Stomach (tissue), 4 donors: ENCODE results near the gene B4GALT5.
"Not testable (repeated sequence)": the region's sequence is repeated elsewhere in the genome, so short reads cannot be mapped to it uniquely, and the experiment has no call there.

ENCODE experiments used
- EP300 ChIP-seq: sonication (generic); formaldehyde crosslinking; IDR thresholded peaks from one replicate; pipeline ENCODE4 v1.6.1; 2017; ENCODE audit warnings: antibody characterized with exemption
- POLR2AphosphoS5 ChIP-seq, 3 donors: sonication (generic); formaldehyde crosslinking; IDR thresholded peaks; one replicate each; pipeline ENCODE4 v1.6.1; 2016; ENCODE audit warnings: antibody characterized with exemption in 3 of 3
- TF ChIP-seq, protein P1 (sequence below), 7 experiments: fragments of 450-650 bp in 4 of 7; fragments of 200-600 bp in 3 of 7; sonication (generic) in 3 of 7; IDR thresholded peaks; one replicate each; pipeline ENCODE4 v1.5.1; 2016 to 2019; ENCODE audit warnings: antibody characterized with exemption in 7 of 7, control low read depth in 2 of 7, mild to moderate bottlenecking in 1 of 7

DNA sequence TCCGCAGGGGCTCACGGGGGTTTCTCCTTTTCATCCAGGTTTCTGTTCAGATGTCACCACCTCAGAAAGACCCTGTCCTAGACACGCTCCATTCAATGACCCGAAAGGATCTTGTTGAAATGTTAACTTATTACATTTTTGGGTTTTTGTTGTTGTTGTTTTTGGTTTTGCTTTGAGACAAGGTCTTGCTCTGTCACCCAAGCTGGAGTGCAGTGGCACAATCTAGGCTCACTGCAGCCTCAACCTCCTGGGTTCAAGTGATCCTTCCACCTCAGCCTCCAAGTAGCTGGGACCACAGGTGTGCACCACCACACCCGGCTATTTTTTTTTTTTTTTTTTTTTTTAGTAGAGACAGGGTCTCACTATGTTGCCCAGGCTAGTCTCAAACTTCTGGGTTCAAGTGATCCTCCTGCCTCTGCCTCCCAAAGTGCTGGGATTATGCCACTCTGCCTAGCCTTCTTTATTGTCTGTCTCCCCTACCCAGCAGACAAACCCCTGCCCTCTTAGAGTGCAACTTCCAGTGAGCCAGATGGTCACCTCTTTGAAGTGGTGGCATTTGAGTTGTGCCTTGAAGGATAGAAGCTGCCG is 102.0 kb downstream of the B4GALT5 start:
- TF ChIP-seq, protein P1, sequence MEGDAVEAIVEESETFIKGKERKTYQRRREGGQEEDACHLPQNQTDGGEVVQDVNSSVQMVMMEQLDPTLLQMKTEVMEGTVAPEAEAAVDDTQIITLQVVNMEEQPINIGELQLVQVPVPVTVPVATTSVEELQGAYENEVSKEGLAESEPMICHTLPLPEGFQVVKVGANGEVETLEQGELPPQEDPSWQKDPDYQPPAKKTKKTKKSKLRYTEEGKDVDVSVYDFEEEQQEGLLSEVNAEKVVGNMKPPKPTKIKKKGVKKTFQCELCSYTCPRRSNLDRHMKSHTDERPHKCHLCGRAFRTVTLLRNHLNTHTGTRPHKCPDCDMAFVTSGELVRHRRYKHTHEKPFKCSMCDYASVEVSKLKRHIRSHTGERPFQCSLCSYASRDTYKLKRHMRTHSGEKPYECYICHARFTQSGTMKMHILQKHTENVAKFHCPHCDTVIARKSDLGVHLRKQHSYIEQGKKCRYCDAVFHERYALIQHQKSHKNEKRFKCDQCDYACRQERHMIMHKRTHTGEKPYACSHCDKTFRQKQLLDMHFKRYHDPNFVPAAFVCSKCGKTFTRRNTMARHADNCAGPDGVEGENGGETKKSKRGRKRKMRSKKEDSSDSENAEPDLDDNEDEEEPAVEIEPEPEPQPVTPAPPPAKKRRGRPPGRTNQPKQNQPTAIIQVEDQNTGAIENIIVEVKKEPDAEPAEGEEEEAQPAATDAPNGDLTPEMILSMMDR (IDR thresholded peaks at IDR 0.05) = not testable (repeated sequence)
- not testable (repeated sequence) for TF ChIP-seq POLR2AphosphoS5 (IDR thresholded peaks at IDR 0.05); EP300
